ENCODE measurements around the gene MICB. TPM values are rescaled to one million over a fixed set of nuclear protein-coding genes. Genes with fewer than 3 reads are reported as not detected.
"Not testable (repeated sequence)": the region's sequence is repeated elsewhere in the genome, so short reads cannot be mapped to it uniquely, and the experiment has no call there.

MICB gene
- total RNA-seq, 2 donors from 2014 or later = 2.1 to 2.2 TPM

- DNase-seq (peak; percentile 86), ATAC-seq (peak; percentile 76 to 82)
- intact Hi-C loops (cut with DNase I) = loop anchor here in 1 of 2 donors (5.0 kb wide), 1 partner anchor 103 kb away; no protein-coding TSS in a partner anchor
Observed at GRCh38 chr6:31493875-31494694, 3.9 kb upstream of the MICB start.

DNA sequence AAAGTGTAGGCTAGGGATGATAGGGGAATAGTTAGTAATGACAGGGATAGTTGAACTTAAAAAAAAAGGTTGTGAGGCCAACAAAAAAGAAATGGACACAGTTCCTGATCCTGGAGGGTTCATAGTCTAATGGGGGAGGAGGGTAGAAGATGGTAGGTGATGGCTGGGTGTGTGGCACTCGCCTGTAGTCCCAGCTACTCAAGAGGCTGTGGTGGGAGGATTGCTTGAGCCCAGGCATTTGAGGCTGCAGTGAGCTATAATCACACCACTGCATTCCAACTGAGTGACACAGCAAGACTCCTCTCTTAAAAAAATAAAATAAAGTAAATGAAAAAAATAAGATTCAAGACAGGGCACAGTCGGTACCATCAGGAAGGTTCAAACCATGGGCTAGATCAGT is 2.4 kb upstream of the MICB start:
- ATAC-seq (no peak), DNase-seq (no peak)
- intact Hi-C loops (cut with DNase I) = loop anchor here in 1 of 2 donors (5.0 kb wide), 1 partner anchor 47 kb away; the partner anchor contains the start of gene DDX39B

GRCh38 chr6:31496826-31497225 is 1.1 kb upstream of the MICB start:
- intact Hi-C loops (cut with DNase I) = loop anchor here in 1 of 2 donors (5.0 kb wide), 1 partner anchor 45 kb away; the partner anchor contains the start of gene DDX39B
- not testable (repeated sequence) for DNase-seq, ATAC-seq

GRCh38 chr6:31498748-31499147 is 803 bp downstream of the MICB start:
- DNase-seq (no peak), ATAC-seq (no peak)
- intact Hi-C loops (cut with DNase I) = loop anchor here in 1 of 2 donors (5.0 kb wide), 1 partner anchor 44 kb away; the partner anchor contains the start of gene DDX39B

GRCh38 chr6:31499648-31500047 is 1.7 kb downstream of the MICB start:
- DNase-seq, ATAC-seq: not testable (repeated sequence)
- intact Hi-C loops (cut with DNase I) = loop anchor here in 1 of 2 donors (5.0 kb wide), 1 partner anchor 43 kb away; the partner anchor contains the start of gene DDX39B

GRCh38 chr6:31502586-31502985 is 4.6 kb downstream of the MICB start:
- ATAC-seq (no peak), DNase-seq (no peak)
- intact Hi-C loops (cut with DNase I) = no loop called here

GRCh38 chr6:31509036-31509435 is 11.1 kb downstream of the MICB start:
- DNase-seq; intact Hi-C loops (cut with DNase I): not testable (repeated sequence)
- ATAC-seq = peak in 1 of 2 donors; percentile 15

DNA sequence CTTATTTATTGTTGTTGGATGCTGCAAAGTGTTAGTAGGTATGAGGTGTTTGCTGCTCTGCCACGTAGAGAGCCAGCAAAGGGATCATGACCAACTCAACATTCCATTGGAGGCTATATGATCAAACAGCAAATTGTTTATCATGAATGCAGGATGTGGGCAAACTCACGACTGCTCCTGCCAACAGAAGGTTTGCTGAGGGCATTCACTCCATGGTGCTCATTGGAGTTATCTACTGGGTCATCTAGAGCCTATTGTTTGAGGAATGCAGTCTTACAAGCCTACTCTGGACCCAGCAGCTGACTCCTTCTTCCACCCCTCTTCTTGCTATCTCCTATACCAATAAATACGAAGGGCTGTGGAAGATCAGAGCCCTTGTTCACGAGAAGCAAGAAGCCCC is 12.1 kb downstream of the MICB start:
- DNase-seq (no peak), ATAC-seq (no peak)
- intact Hi-C loops (cut with DNase I) = no loop called here

DNA sequence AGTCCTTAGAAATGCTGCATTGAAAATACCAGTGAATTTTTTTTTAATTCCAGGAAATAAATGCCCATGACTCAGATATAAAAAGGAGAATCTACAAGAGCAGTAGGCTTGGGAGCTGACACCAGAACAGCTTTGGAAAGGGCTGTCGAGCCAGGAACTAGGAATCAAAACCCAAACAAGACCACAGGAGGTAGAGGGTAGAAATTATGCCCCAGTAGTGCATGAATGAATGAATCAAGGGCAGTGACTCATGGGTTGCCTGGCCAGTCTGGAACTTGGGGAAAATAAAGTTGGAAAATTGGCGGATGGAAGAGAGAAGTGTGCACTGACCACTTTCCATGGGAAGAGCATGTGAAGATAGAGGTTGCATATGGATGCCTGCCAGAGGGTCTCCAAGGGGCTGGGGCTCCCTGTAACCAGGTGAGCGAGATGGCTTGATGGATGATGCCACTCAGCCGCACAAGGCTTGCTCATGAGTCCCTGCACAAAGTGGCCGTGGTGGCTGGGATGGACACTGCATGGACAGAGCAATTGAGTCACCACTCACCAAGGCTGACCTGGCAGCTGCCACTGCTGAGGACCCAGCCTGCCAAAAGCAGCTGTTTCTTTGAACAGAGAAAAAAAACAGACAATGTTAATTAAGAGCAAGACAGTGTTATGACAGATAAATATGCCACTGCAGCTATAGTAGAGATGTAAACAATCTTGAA is 15.7 kb downstream of the MICB start:
- intact Hi-C loops (cut with DNase I) = no loop called here
- DNase-seq = no peak
- no peak for ATAC-seq

- ATAC-seq (no peak), DNase-seq (no peak)
- intact Hi-C loops (cut with DNase I) = no loop called here
Observed at GRCh38 chr6:31521835-31522234, 23.9 kb downstream of the MICB start.

GRCh38 chr6:31525553-31525931 is 27.6 kb downstream of the MICB start:
- DNase-seq (no peak), ATAC-seq (no peak)
- intact Hi-C loops (cut with DNase I) = no loop called here

- intact Hi-C loops (cut with DNase I) = no loop called here
- ATAC-seq (peak in 1 of 2 donors; percentile 8), DNase-seq (no peak)
Observed at GRCh38 chr6:31525932-31526591, 28.1 kb downstream of the MICB start.

- ATAC-seq = peak in 1 of 2 donors; percentile 7
- no peak for DNase-seq
- intact Hi-C loops (cut with DNase I) = no loop called here
Observed at GRCh38 chr6:31528307-31528777, 30.4 kb downstream of the MICB start.

GRCh38 chr6:31528821-31529328 is 30.9 kb downstream of the MICB start, which contains the start of gene MCCD1:
Gene MCCD1, plus strand, starts transcription at chr6:31528962. Its CDS starts 53 bp downstream, at chr6:31529015.
- intact Hi-C loops (cut with DNase I) = no loop called here
- ATAC-seq (peak; percentile 27 to 28), DNase-seq (no peak)

- intact Hi-C loops (cut with DNase I) = no loop called here
- ATAC-seq (peak in 1 of 2 donors; percentile 10), DNase-seq (no peak)
Observed at GRCh38 chr6:31529329-31530150, 31.6 kb downstream of the MICB start.

DNA sequence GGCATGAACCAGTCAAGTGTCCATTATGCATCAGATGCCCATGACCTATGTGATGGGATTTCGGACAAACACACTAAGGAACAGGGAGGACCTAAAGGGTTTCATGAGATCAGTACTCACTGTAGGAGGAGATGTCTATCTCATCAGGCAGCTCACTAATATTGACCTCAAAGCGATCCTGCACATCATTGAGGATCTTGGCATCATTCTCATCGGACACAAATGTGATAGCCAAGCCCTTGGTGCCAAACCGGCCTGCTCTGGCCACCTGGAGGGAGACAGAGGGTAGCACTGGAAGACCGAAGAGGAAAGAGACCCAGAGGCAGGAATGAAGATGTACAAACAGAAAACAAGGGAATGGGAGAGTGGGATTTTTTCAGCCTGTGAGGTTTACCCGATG is 32.7 kb downstream of the MICB start:
- DNase-seq (no peak), ATAC-seq (no peak)
- intact Hi-C loops (cut with DNase I) = no loop called here

DNA sequence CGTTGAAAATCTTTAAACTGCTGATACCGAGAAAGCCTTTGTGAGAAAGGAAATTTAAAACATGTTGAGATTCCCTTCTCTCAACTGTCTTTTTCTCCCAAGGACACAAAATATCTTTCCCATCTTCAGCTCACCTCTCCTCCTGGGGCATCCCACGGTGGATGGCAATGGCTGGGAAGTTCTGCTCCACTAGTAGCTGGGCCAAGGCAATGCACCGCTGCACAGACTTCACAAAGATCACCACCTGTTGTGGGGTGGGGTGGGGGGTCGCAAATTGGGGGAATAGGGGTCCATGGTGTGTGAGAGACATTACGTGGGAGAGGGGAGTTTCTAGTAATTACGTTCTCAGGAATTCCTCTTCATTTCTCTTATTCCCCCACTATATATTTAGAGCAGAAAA is 33.2 kb downstream of the MICB start:
- ATAC-seq = no peak
- intact Hi-C loops (cut with DNase I) = no loop called here
- no peak for DNase-seq
